HG02884 (cell line): Measurements from ENCODE around the gene ARID3A.

Experiments
- ATAC-seq: cut with Tn5 transposase; IDR thresholded peaks from one replicate; pipeline ENCODE4 v1.9.1; 2021; ENCODE audit warnings: mild to moderate bottlenecking, moderate library complexity; ENCODE audit not compliant: unreplicated experiment

Gene ARID3A

DNA sequence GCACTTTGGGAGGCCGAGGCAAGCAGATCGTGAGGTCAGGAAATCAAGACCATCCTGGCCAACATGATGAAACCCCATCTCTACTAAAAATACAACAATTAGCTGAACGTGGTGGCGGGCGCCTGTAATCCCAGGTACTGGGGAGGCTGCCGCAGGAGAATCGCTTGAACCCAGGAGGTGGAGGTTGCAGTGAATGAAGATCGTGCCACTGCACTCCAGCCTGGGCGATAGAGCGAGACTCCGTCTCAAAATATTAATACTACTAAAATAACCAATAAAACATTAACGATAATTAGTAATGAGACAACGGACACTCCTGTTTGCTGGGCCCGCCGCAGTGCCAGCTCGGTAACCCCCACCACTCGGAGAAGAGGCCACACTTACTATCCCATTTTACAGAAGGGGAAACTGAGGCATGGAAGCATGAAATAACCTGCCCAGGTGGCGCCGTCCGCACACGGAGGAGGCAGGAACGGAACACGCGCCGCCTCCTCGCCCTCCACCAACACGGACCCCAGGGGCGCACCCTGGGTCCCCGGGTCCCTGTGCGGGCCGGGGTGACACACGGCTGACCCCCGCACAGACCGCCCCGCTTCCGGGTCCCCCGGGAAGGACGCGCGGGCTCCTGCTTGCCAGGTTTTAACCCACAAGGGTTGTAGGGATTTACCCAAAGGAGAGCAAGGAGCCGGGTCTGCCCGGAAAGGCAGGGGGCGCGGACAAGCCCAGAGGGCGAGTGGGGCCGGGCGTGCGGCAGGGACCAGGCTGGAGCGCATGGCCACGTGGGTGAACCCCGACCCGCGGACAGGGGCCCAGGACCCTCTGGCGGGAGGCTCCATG lies 14.4 kb upstream of the ARID3A start:
- no peak for ATAC-seq

- no peak for ATAC-seq
Observed at GRCh38 chr19:912181-913079, 13.4 kb upstream of the ARID3A start.

- no peak for ATAC-seq
Observed at GRCh38 chr19:913080-913748, 12.6 kb upstream of the ARID3A start, which contains the start of gene R3HDM4. R3HDM4 (minus strand) TSS chr19:913219; CDS start chr19:913157, 62 bp downstream.

DNA sequence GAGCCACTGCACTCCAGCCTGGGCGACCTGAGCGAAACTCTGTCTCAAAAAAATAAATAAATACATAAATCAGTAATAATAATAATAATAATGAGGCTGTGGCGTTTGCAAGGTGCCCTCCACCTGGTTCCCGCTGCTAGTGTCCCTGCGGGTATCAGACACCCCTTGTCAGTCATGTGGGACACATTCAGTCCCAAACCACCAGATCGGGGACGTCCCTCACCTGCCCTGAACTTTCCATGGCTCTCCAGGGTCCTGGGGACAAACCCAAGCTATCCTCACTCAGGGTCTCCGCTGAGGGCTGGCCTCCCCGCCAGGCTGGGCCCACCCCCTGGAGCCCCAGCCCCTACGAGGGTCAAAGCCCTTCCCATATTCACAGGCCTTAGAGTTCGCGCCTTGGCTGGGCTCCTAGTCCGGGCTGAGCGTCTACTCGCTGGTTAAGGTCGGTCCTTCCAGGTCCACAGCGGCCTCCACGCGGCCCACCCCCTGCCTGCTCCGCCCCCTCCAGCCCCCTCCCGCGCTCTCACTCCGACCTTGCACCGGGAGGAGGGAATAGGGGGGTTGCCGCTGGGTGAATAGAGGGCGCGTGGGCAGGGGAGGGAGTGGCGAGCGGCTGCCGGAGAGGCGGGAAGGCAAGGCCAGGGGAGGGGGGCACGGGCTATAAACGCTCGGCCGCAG lies 9.1 kb upstream of the ARID3A start:
- ATAC-seq = no peak

DNA sequence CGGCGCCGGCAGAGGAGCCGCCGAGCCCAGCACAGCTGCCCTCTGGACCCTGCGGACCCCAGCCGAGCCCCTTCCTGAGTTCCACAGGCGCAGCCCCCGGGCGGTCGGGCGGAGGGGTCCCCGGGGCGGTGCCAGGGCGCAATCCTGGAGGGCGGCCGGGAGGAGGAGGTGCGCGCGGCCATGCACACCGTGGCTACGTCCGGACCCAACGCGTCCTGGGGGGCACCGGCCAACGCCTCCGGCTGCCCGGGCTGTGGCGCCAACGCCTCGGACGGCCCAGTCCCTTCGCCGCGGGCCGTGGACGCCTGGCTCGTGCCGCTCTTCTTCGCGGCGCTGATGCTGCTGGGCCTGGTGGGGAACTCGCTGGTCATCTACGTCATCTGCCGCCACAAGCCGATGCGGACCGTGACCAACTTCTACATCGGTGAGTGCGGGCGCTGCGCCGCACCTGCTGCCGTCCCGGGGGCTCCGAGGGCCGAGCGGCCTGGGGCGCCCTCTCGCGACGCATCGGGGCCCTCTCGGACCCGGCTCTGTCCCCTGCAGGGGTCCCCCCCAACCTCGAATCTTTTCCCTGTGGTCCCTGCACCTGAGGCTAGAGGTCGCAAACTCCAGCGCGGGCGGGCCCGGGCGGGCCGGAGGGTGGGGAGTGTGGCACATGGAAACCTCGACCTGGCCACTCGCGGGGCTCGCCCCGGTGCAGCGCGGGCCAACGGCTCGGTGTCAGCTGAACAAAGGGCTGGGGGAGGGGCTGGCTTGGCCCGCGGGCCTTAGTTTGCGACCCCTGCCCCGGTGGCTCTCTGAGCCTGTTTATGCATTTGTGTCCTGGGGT lies 8.3 kb upstream of the ARID3A start, which contains the start of gene KISS1R:
TSS of gene KISS1R (plus strand) at position 11 of the 829 bp plus-strand sequence. CDS start at position 181, 170 bp downstream.
- ATAC-seq = no peak

GRCh38 chr19:918152-918437 lies 7.7 kb upstream of the ARID3A start:
- ATAC-seq = no peak

GRCh38 chr19:918481-919198 lies 7.2 kb upstream of the ARID3A start:
- no peak for ATAC-seq

DNA sequence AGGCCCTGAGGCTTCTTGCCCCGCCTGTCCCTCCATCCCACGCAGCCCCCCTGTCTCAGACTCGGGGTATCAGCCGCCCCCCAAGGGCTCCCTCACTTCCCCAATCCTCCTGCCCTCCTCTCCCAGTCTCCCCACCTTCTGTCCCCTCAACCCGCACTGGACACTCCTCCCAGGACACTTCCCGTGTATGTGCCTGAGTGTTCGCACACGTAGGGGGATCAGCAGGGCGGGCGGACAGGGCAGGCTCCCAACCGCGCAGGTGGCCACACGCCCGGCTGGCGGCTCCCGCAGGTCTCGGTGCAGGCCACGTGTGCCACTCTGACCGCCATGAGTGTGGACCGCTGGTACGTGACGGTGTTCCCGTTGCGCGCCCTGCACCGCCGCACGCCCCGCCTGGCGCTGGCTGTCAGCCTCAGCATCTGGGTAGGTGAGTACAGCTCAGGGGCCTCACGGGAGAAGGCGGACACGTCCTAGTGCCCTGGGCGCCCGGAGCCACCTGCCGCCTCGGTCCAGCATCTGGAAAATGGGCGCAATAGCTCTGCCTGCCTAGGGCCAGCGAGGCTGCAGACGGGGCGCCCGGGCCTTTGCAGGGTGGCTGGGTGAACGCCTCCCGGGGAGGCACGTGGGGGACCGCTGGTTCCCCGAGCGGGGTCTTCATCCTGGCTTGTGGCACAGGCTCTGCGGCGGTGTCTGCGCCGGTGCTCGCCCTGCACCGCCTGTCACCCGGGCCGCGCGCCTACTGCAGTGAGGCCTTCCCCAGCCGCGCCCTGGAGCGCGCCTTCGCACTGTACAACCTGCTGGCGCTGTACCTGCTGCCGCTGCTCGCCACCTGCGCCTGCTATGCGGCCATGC lies 6.4 kb upstream of the ARID3A start:
- ATAC-seq = no peak

- no peak for ATAC-seq
Observed at GRCh38 chr19:920051-920864, 5.6 kb upstream of the ARID3A start.

DNA sequence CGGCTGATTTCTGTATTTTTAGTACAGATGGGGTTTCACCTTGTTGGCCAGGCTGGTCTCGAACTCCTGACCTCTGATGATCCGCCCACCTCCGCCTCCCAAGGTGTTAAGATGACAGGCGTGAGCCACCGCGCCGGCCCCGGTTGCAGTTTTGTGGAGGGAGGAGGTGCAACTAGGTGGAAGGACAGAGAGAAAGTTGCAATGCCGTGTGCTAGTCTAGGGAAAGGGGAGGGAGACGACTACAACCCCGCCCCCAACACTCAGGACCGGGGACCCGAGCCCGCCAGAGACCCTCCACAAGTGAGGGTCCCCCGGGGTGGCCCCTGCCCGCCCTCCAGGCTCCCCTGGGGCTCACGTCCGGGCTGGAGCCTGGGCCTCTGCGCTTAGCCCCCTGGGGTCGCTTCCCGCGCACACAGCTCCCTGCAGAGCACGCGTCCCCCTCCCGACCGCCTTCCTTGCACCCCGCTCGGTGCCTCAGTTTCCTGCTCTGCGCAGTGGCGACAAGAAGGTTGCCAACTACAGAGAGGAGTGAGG lies 1.2 kb upstream of the ARID3A start:
- no peak for ATAC-seq

- ATAC-seq = peak; percentile 21
Observed at GRCh38 chr19:925087-925525, 729 bp upstream of the ARID3A start.

GRCh38 chr19:926323-926588 lies 421 bp downstream of the ARID3A start:
- ATAC-seq = no peak

DNA sequence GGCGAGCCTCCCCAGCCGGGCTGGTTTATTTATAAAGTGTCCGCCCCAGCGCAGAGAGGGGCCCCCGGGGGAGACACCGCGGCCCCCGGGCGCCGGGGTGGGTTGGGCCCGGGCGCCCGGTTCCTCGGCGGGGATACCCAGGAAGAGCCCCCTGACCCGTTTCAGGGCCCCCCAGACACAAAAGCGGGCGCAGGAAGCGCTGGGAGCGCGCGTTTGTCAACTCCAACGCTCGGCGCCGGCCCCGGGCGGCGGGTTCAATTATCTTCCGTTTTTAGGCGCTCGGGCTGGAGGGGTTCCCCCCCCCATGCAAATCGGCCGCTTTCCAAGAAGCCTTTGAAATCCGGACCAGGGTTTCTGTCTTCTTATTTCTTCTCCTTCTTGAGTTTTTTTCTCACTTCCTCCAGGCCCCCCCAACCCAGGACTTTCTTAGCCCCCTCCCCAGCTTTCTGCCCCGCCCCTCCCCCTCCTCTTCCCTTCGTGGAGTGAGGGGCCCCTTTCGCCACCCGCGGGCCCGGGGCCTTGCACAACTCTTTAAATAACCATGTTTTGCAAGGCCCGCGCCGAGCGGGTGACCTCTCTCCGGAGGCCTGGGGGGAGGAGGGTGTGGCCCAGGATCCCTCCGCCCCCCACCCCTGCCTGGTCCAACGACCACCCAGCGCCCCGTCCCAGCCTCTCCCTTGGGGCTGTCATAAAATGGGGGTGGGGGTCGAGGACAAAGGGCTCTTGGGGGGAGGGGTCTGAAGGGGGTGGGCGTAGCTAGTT lies 935 bp downstream of the ARID3A start:
- no peak for ATAC-seq

DNA sequence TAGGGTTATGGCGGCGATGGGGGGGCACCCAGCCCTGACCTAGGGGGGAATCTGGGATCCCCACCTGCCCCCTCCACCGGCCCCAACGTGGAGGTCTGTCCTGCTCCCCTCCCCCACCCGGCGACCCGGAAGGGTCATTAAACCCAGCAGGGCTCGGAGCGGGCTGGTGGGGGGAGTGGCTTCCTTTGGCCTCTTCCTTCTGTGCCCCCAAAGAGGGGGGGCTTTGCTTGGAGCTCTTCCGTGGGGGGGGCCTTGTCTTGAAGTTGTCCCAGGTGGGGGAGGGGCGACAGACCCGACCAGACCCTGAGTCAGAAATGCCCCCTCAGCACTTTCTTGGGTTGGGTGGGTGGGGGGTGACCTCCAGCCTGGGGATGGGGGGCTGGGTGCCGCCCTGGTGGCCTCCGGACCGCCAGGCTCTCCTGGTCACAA lies 1.5 kb downstream of the ARID3A start:
- no peak for ATAC-seq

GRCh38 chr19:927780-928401 lies 2.1 kb downstream of the ARID3A start:
- ATAC-seq = no peak
